GM18870 (cell line): ENCODE data around the gene RND3.

Source experiments
- ATAC-seq: cut with Tn5 transposase; IDR thresholded peaks from one replicate; pipeline ENCODE4 v1.9.1; 2021; ENCODE audit warnings: moderate library complexity; ENCODE audit not compliant: unreplicated experiment

Gene RND3

GRCh38 chr2:150476809-150477302 lies 10.6 kb downstream of the RND3 start:
- peak; percentile 43 for ATAC-seq

GRCh38 chr2:150476286-150476685 lies 11.2 kb downstream of the RND3 start:
- ATAC-seq: no peak

- ATAC-seq: no peak
These were observed 11.8 kb downstream of the RND3 start for GRCh38 chr2:150475479-150476250.

GRCh38 chr2:150474326-150475074 lies 13.0 kb downstream of the RND3 start:
- no peak for ATAC-seq

GRCh38 chr2:150473767-150474166 lies 13.7 kb downstream of the RND3 start:
- no peak for ATAC-seq

- peak; percentile 81 for ATAC-seq
These were observed 15.0 kb downstream of the RND3 start for GRCh38 chr2:150472511-150472899.

- ATAC-seq: no peak
These were observed 15.5 kb downstream of the RND3 start for GRCh38 chr2:150471813-150472510.

- no peak for ATAC-seq
These were observed 17.0 kb downstream of the RND3 start for GRCh38 chr2:150470435-150470834.

GRCh38 chr2:150469706-150470274 lies 17.7 kb downstream of the RND3 start:
- no peak for ATAC-seq

- no peak for ATAC-seq
These were observed 19.0 kb downstream of the RND3 start for GRCh38 chr2:150468350-150468960.

GRCh38 chr2:150467621-150467963 lies 19.9 kb downstream of the RND3 start:
- no peak for ATAC-seq

GRCh38 chr2:150466741-150467620 lies 20.5 kb downstream of the RND3 start:
- no peak for ATAC-seq

GRCh38 chr2:150465703-150466569 lies 21.5 kb downstream of the RND3 start:
- ATAC-seq: no peak

- no peak for ATAC-seq
These were observed 22.5 kb downstream of the RND3 start for GRCh38 chr2:150464986-150465385.

- no peak for ATAC-seq
These were observed 23.2 kb downstream of the RND3 start for GRCh38 chr2:150464270-150464669.

- no peak for ATAC-seq
These were observed 24.7 kb downstream of the RND3 start for GRCh38 chr2:150462770-150463169.

GRCh38 chr2:150459281-150459680 lies 28.2 kb downstream of the RND3 start:
- ATAC-seq: no peak

- no peak for ATAC-seq
These were observed 36.7 kb downstream of the RND3 start for GRCh38 chr2:150450765-150451164.

- no peak for ATAC-seq
These were observed 37.6 kb downstream of the RND3 start for GRCh38 chr2:150449856-150450255.
